KOPT-K1 (cell line): Measurements from ENCODE around the gene DEPDC1B.
A peak's percentile ranks its signal among the peaks of the same experiment; 100 is the strongest.
"Not testable (repeated sequence)": the region's sequence is repeated elsewhere in the genome, so short reads cannot be mapped to it uniquely, and the experiment has no call there.

Experiments used
- H3K27ac ChIP-seq: fragments of 200-600 bp; sonication (generic); 2 replicates; pipeline ENCODE4 v1.5.1; 2016; ENCODE audit warnings: antibody characterized with exemption, mild to moderate bottlenecking, low read depth, low read length; ENCODE audit not compliant: poor library complexity, severe bottlenecking
- H3K36me3 ChIP-seq: fragments of 200-600 bp; sonication (generic); 2 replicates; pipeline ENCODE4 v1.5.1; 2017; ENCODE audit warnings: antibody characterized with exemption, mild to moderate bottlenecking, low read length, moderate library complexity; ENCODE audit not compliant: insufficient read depth
- H3K9me3 ChIP-seq: fragments of 200-600 bp; sonication (generic); 2 replicates; pipeline ENCODE4 v1.5.1; 2017; ENCODE audit warnings: antibody characterized with exemption, low read length, mild to moderate bottlenecking; ENCODE audit not compliant: insufficient read depth, poor library complexity, severe bottlenecking

DEPDC1B gene

DNA sequence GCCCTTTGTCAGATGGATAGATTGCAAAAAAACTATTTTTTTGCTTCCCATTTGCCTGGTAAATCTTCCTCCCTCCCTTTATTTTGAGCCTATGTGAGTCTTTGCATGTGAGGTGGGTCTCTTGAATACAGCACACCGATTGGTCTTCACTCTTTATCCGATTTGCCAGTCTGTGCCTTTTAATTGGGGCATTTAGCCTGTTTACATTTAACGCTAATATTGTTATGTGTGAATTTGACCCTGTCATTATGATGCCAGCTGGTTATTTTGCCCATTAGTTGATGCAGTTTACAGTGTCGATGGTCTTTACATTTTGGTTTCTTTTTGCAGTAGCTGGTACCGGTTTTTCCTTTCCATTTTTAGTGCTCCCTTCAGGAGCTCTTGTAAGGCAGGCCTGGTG is 13.0 kb upstream of the DEPDC1B start:
- Histone ChIP-seq H3K27ac (no peak overlapping the region), H3K9me3 (no peaks in the 10 kb centered on the region), H3K36me3 (no peaks in the 10 kb centered on the region)

DNA sequence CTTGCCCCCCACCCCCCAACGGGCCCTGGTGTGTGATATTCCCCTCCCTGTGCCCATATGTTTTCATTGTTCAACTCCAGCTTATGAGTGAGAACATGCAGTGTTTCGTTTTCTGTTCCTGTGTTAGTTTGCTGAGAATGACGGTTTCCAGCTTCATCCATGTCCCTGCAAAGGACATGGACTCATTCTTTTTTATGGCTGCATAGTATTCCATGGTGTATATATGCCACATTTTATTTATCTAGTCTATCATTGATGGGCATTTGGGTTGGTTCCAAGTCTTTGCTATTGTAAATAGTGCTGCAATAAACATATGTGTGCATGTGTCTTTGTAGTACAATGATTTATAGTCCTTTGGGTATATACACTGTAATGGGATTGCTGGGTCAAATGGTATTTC is 11.9 kb upstream of the DEPDC1B start:
- not testable (repeated sequence) for H3K9me3 ChIP-seq, H3K36me3 ChIP-seq, H3K27ac ChIP-seq

DNA sequence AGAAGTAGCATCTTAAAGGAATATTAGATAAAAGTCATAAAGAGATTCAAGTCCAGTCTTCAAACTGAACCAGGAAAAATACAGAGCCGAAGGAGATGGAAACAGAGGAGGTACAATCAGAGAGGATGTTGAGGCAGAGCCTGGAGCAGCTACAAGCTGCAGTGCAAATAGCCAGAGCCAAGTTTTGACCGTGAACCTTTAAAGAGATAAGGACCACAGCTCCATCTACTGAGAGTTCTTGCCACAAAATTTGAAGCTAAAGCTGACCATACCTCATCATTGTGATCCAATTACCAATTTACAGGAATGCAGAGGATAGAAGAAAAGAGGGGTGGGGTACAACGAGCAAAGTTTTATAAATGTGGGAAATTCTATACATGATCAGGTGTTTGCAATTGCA is 10.4 kb upstream of the DEPDC1B start:
- Histone ChIP-seq H3K27ac (no peak overlapping the region), H3K36me3 (no peaks in the 10 kb centered on the region), H3K9me3 (no peaks in the 10 kb centered on the region)

DNA sequence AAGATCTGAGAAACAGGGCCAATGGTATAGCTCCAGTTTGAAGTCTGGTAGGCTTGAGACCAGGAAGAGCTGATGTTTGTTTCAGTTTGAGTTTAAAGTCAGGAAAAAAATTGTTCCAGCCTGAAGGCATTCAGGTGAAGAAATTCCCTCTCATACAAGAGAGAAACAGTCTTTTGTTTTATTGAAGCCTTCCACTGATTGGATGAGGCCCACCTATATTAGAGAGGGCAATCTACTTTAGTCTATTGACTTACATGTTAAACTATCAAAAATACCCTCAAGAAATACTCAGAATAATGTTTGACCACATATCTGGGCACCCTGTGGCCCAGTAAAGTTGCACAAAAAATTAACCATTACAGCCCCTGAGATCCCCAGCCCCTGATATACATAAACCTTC is 5.2 kb upstream of the DEPDC1B start:
- H3K9me3 ChIP-seq = no peaks in the 10 kb centered on the region
- H3K36me3 ChIP-seq = no peaks in the 10 kb centered on the region
- H3K27ac ChIP-seq = no peak overlapping the region

DNA sequence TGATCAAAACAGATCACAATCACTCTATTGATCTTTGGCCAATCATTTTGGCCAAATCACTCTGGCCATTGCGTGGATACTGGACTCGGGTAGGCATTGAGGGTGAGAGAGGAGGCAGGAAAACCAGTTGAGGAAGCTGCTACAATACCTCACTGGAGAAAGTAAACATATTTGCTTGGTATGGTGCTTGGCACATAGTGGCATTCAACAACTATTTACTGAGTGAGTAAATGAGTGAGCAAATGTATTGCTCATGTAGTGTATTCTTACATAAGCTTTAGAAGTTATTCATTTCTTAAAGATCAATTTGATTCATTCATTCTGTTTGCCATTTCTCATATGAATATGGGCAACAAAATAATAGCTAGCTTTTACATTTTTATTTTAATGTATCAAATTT is 4.0 kb upstream of the DEPDC1B start:
- no peaks in the 10 kb centered on the region for H3K36me3 ChIP-seq
- no peak overlapping the region for H3K27ac ChIP-seq
- H3K9me3 ChIP-seq = no peaks in the 10 kb centered on the region

DNA sequence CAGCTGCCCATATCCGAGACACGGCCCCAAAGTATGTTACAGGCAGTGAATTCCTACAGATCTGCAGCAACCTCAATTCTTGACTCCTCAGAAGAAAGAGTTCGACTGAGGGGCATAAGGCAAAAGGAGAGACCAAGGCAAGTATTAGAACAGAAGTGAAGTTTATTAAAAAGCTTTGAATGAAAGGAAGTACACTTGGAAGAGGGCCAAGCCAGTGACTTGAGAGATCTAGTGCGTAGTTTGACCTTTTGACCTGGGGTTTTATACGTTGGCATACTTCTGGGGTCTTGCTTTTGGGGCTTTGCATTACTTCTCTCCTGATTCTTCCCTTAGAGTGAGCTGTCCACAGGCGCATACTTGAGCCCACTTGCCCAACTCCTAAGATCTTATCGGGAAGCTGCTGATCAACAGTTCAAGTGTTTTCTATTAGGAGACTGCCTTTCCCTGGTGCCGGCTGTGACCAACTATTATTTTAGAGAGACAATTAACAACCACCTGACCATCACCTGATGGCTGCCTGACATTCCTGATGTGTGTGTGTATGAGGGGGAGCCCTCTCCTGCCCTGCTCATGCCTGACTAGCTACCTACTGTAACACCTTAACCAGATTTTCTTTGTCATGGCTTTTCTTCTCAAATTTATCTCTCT is 1.5 kb upstream of the DEPDC1B start:
- Histone ChIP-seq H3K27ac (no peak overlapping the region), H3K9me3 (no peaks in the 10 kb centered on the region), H3K36me3 (no peaks in the 10 kb centered on the region)

DNA sequence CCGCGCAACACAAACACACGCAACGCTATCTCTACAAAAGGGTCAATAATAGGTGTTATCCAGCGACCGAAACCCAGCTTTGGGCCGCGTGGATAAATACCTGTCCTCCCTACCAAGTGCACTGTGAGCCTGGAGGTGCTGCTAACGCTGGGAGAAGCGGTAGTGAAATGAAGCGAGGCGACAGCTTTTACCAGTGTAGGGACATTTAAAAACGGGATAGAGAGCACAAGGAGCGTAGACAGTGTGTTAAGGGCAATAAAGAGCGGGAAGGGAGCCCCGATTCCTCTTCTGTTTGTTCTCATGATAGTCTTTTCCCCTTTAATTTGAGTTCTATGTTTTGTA is 421 bp upstream of the DEPDC1B start:
- Histone ChIP-seq H3K9me3 (peaks cover 1% of the 10 kb centered on the region), H3K27ac (peak overlapping the region; percentile 89), H3K36me3 (peaks cover 1% of the 10 kb centered on the region; the same call in 1 of the 2 replicates)

DNA sequence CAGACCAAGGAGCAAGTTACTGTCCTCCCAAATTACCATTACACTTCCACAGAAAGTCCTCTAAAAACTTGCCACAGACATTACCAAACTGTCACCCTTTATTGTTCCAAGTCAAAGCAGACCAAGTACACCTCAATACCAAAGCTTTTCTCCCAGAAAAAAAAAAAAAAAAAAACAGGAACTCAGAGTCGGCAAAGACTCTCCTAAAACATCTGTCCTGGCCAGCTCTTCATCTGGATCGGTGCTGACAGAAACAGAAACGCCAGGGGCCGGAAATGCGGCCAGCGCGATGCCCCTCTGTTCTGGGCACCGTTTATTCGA is 718 bp downstream of the DEPDC1B start:
- Histone ChIP-seq H3K27ac (peak overlapping the region; percentile 89), H3K9me3 (peaks cover 5% of the 10 kb centered on the region), H3K36me3 (peaks cover 6% of the 10 kb centered on the region; the same call in 1 of the 2 replicates)

DNA sequence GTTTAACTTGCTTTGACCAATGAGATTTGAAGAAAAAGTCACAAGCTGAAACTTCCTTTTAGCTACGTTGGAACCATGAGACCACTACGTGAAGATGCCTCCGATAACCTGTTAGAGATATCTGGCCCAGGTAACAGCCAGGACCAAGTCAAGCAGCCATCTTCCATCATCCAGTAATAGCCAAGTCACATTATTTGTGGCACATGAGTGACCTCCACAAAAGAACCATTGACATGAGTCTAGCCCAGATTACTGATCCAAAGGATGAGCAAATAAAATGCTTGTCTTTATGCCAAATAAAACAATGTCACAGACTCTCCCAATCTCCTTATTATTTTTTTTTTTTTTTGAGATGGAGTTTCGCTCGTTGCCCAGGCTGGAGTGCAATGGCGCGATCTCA is 1.6 kb downstream of the DEPDC1B start:
- peaks cover 6% of the 10 kb centered on the region; the same call in 1 of the 2 replicates for H3K36me3 ChIP-seq
- H3K27ac ChIP-seq = no peak overlapping the region
- peaks cover 5% of the 10 kb centered on the region for H3K9me3 ChIP-seq

DNA sequence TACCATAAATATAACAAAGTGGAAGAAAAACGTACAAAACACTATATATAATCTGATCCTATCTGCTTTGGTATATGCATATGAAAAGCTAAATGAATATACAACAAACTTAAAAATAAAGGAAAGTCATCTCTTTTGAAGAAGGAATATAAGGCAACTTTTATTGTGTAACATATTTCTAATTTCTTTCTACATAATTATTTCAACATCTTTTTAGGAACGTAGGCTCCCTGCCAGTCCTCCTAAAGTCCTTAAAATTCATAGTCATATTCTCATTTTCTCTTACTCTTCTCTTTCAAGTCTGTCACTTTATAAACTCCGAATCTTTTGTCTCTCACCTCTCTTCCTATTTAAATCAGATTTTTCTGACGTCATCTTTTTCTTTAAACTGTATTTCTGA is 9.6 kb downstream of the DEPDC1B start:
- no peak overlapping the region for H3K27ac ChIP-seq
- peaks cover 3% of the 10 kb centered on the region for H3K9me3 ChIP-seq
- peaks cover 26% of the 10 kb centered on the region for H3K36me3 ChIP-seq

DNA sequence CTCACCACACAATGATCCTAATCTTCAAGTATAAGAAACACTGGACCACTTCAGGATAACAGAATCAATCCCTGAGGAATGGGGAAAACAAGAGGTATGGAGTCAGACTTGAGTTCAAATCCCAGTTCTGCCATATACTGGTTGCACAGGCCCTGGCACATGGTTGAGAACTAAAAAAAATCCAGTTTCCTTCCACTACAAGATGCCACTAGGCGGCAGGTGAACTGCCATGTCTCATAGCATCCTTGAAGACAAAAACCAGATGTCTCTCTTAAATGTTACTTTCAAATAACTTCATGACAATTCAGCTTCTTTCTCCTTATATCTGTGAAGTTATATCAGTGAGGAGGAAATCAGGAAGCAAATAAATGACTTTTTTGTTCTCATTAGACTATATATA is 11.0 kb downstream of the DEPDC1B start:
- Histone ChIP-seq H3K36me3 (peaks cover 34% of the 10 kb centered on the region), H3K27ac (no peak overlapping the region), H3K9me3 (no peaks in the 10 kb centered on the region)

DNA sequence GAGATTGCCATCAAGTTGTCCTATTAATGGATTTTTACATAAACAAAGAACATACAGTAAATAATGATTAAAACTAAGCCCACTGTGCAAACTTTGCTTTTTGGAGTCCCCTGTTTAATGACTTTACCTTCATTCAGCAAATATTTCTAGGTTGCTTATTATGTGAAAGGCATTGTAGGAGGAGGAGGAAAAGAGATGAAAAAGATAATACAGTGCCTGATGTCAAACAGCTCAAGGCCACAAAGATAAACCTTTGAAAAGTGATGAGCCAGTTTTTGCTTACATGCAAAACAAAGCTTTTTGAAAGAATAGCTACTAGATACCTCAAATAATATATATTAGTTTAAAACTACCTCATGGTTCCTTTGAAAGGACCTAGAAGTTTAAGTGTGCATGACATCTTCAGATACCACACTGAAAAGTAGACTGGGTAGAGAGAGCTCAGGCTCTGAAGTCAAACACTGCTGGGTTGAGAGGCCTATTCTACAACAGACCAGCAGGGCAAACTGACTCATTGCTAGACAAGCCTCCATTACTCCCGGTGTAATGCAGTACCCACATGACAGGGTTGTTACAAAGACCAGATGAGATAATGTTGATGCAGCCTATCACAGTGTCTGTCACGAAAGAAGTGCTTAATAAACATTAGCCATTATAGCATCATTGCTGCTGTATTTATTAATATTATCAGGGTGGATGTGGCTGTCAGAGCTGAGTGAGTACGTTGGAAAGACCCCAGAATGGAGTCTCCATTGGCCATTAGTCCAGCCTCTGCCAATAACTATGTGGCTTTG is 11.8 kb downstream of the DEPDC1B start:
- H3K36me3 ChIP-seq = peaks cover 38% of the 10 kb centered on the region
- H3K27ac ChIP-seq = no peak overlapping the region
- H3K9me3 ChIP-seq = no peaks in the 10 kb centered on the region

DNA sequence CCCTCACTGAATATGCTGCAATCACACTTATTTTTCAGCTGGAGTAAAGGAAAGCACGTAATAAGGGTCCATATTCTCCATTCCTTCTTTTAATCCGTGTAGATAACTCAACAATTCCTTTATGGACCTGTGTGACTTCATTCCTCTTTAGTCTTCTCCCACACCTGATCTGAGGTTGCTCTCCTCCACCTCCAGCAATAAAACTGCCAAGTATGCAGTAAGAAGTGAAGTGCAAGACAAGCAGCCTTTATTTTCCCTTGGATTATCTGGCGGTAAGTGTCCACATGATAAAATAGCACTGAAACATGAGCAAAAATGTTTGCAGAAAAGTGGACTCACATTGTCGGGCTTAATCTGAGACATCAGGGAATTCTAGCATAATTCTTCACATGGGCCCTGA is 13.8 kb downstream of the DEPDC1B start:
- Histone ChIP-seq H3K27ac (no peak overlapping the region), H3K9me3 (no peaks in the 10 kb centered on the region), H3K36me3 (peaks cover 43% of the 10 kb centered on the region)

DNA sequence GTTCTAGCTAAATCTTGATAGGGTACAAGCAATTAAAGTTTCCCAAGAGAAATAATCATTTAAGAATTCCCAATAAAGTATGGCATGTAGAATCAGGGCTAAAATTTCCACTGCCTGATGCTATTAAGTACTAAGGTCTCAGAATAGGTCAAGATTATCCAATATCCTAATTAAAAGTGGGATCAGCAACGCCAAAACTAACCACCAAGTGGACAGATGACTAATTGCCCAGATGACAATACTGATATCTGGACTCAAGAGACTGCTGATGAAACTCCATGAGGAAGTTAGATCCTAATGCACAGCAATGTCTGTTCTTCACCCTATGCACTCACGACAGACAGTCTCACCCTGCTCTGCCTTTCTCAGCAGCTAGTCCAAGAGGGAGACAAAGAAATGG is 14.3 kb downstream of the DEPDC1B start:
- Histone ChIP-seq H3K27ac (no peak overlapping the region), H3K9me3 (no peaks in the 10 kb centered on the region), H3K36me3 (peaks cover 43% of the 10 kb centered on the region)

DNA sequence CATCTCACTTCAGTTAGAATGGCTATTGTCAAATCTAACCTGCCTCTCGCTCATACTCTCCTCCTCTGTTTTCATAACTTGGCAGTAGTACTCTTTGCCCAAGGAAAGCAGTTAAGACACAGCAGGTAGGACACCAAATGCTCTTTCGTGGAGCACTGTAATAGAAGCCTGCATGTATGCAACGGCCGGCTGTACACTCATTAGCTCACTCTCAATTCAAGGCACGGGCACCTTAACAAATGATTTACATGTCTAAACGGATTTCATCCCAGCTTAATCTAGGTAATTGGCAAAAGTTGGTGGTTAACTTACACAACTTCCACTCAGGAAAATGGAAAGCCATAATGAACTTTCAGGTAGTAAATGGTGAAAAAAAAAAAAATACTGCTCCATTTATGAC is 14.9 kb downstream of the DEPDC1B start:
- Histone ChIP-seq H3K9me3 (no peaks in the 10 kb centered on the region), H3K27ac (no peak overlapping the region), H3K36me3 (peaks cover 43% of the 10 kb centered on the region)

DNA sequence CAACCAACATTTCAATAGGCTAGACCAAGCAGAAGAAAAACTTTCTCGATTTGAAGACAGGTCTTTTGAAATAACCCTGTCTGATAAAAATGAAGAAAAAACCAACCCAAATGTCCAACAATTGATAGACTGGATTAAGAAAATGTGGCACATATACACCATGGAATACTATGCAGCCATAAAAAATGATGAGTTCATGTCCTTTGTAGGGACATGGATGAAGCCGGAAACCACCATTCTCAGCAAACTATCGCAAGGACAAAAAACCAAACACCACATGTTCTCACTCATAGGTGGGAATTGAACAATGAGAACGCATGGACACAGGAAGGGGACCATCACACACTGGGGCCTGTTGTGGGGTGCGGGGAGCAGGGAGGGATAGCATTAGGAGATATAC is 18.0 kb downstream of the DEPDC1B start:
- not testable (repeated sequence) for H3K27ac ChIP-seq, H3K9me3 ChIP-seq
- peaks cover 46% of the 10 kb centered on the region for H3K36me3 ChIP-seq
